ENCODE data around the gene ACKR2. TPM values are rescaled to one million over a fixed set of nuclear protein-coding genes. Genes with fewer than 3 reads are reported as not detected.
A peak's percentile ranks its signal among the peaks of the same experiment; 100 is the strongest.

Gene ACKR2
- total and polyA plus RNA-seq, 2 of the 13 experiments (the other 11 are each of a cell fraction or from before 2014, with no cell fraction given): 1.1 to 1.9 TPM

- FAIRE-seq (peak; percentile 67), ATAC-seq (peak; percentile 92), DNase-seq (ENCODE audit: low spot score) (peak; percentile 78)
- 10% methylated on average over 1 of the region's 2 CpGs for WGBS (ENCODE audit: low lambda C conversion rate)
- peak overlapping the region; percentile 43 for H3K4me2 ChIP-seq (ENCODE audit: low read depth, low read length)
- peak overlapping the region; percentile 54 for H3K27ac ChIP-seq (ENCODE audit: extremely low read length, insufficient read depth, low read length)
- H4K20me1 ChIP-seq (ENCODE audit: insufficient read depth, low read length): no peaks in the 10 kb centered on the region
- ChIA-PET POLR2A (interaction anchor here (1.2 to 3.8 kb wide), 5 partner anchors 10 to 49 kb away, joined by 3 to 61 read pairs (median 4); partner anchors contain the start of genes ACKR2 and HIGD1A), CTCF (ENCODE audit: low intra/inter-chr PET ratio, low total read pairs) (interaction anchor here (1.0 to 1.4 kb wide), 2 partner anchors 10 to 39 kb away, joined by 3 to 4 read pairs; no protein-coding TSS in a partner anchor)
- H3K4me1 ChIP-seq (ENCODE audit: insufficient read depth, low read length): peaks cover 81% of the 10 kb centered on the region
- H3K27me3 ChIP-seq (ENCODE audit: control insufficient read depth in 1 of 2, insufficient read depth in 2 of 2, low read length in 2 of 2): no peaks in the 10 kb centered on the region
- H2AFZ ChIP-seq (ENCODE audit: low read length): peak overlapping the region; percentile 67
- intact Hi-C loops (cut with micrococcal nuclease; ENCODE audit: unreplicated experiment): no loop called here
- in situ Hi-C loops (cut with HindIII; ENCODE audit: extremely low pct_ligation_motif_present, low pct_unique_long_range_greater_than_20kb): no loop called here
- H3K9ac ChIP-seq (ENCODE audit: insufficient read depth, low read depth, low read length): 0 out of 2 replicates have a peak overlapping the region, but pooled peaks have one; percentile 11
- no peaks in the 10 kb centered on the region for H3K9me3 ChIP-seq (ENCODE audit: low read length)
- no peak overlapping the region for H3K4me3 ChIP-seq (replicated peaks in 1 of 3; ENCODE audit: insufficient read depth in 1 of 3, low read depth in 2 of 3, low read length in 3 of 3)
- H3K36me3 ChIP-seq (replicated peaks in 1 of 2; ENCODE audit: control insufficient read depth in 1 of 2, insufficient read depth in 2 of 2, low read length in 2 of 2): no peaks in the 10 kb centered on the region
- BruUV-seq (replicated peaks): no TSS peak
- H3K79me2 ChIP-seq (ENCODE audit: insufficient read depth, low read length): no peaks in the 10 kb centered on the region
- TF ChIP-seq ZFP36L2 (CRISPR knock-in tag; IDR thresholded peaks at IDR 0.05) (no peak), ZNF296 (CRISPR knock-in tag; conservative IDR thresholded peaks at IDR 0.05) (no peak), ZNF878 (CRISPR knock-in tag; IDR thresholded peaks at IDR 0.05) (no peak), ZNF441 (CRISPR knock-in tag; IDR thresholded peaks at IDR 0.05; ENCODE audit: borderline replicate concordance) (no peak), ETS1 (CRISPR knock-in tag; IDR thresholded peaks at IDR 0.05) (no peak), ETV6 (CRISPR knock-in tag; conservative IDR thresholded peaks at IDR 0.05) (no peak), ZNF274 (CRISPR knock-in tag; IDR thresholded peaks at IDR 0.05) (no peak), NFE2L2 (IDR thresholded peaks at IDR 0.05; ENCODE audit: low read length) (no peak), SALL1 (CRISPR knock-in tag; IDR thresholded peaks at IDR 0.05) (peak; percentile 71), CBX2 (IDR thresholded peaks at IDR 0.05; ENCODE audit: low read depth, low read length) (no peak), CBX2 (CRISPR knock-in tag; IDR thresholded peaks at IDR 0.05; ENCODE audit: low read depth) (no peak), DBP (CRISPR knock-in tag; IDR thresholded peaks at IDR 0.05; ENCODE audit: not compliant biosample characterization) (no peak), SMAD3 (CRISPR knock-in tag; IDR thresholded peaks at IDR 0.05) (no peak), MEIS1 (CRISPR knock-in tag; IDR thresholded peaks at IDR 0.05; ENCODE audit: borderline replicate concordance) (no peak), NFIB (CRISPR knock-in tag; IDR thresholded peaks at IDR 0.05; ENCODE audit: borderline replicate concordance) (no peak), FUBP1 (CRISPR knock-in tag; IDR thresholded peaks at IDR 0.05; ENCODE audit: borderline replicate concordance) (no peak), HHEX (CRISPR knock-in tag; IDR thresholded peaks at IDR 0.05) (0 out of 2 replicates have a peak, but pooled peaks have one; percentile 23), TCF7 (IDR thresholded peaks at IDR 0.05; ENCODE audit: low read depth) (no peak), SUZ12 (IDR thresholded peaks at IDR 0.05; ENCODE audit: low read depth, low read length) (no peak), ELF1 (CRISPR knock-in tag; IDR thresholded peaks at IDR 0.05) (no peak), THAP7 (CRISPR knock-in tag; IDR thresholded peaks at IDR 0.05) (no peak), MIER3 (CRISPR knock-in tag; IDR thresholded peaks at IDR 0.05; ENCODE audit: borderline replicate concordance) (no peak)
Measured at GRCh38 chr3:42819351-42819965, 10.2 kb downstream of the ACKR2 start.
